Progenitor cell of endocrine pancreas (in vitro differentiated cells): ENCODE measurements around the gene RASAL2. TPM values are rescaled to one million over a fixed set of nuclear protein-coding genes. Genes with fewer than 3 reads are reported as not detected.

Experiments used
- DNase-seq: peaks from one replicate; pipeline ENCODE4 v3.0.0; 2021; ENCODE audit warnings: low spot score; ENCODE audit not compliant: unreplicated experiment
- H3K27ac Mint-ChIP-seq: 2 replicates; pipeline ENCODE4 v1.8.0; 2021; ENCODE audit warnings: mild to moderate bottlenecking, moderate library complexity, mixed read lengths
- H3K27me3 Mint-ChIP-seq: 2 replicates; pipeline ENCODE4 v1.8.0; 2021; ENCODE audit warnings: mixed read lengths
- H3K36me3 Mint-ChIP-seq: 2 replicates; pipeline ENCODE4 v1.8.0; 2022; ENCODE audit warnings: mixed read lengths; ENCODE audit not compliant: insufficient read depth
- H3K4me1 Mint-ChIP-seq: 2 replicates; pipeline ENCODE4 v1.8.0; 2021; ENCODE audit warnings: low read depth, mixed read lengths
- H3K4me3 Mint-ChIP-seq: 2 replicates; pipeline ENCODE4 v1.8.0; 2021; ENCODE audit warnings: low read depth, mild to moderate bottlenecking, moderate library complexity, mixed read lengths
- H3K9me3 Mint-ChIP-seq: 2 replicates; pipeline ENCODE4 v1.8.0; 2021; ENCODE audit warnings: low read depth, mixed read lengths
- total RNA-seq: library from RNA; stranded (reverse); gene quantifications from 2 replicates; pipeline ENCODE4 v1.2.1, GENCODE V29; 2021
- TF ChIP-seq, protein P1 (sequence below): fragments of 200-600 bp; sonication (generic); IDR thresholded peaks from one replicate; pipeline ENCODE4 v1.5.0; 2021; ENCODE audit warnings: antibody characterized with exemption, mild to moderate bottlenecking; ENCODE audit not compliant: unreplicated experiment

RASAL2 gene
- total RNA-seq, 1 donor from 2014 or later = 28.5 TPM

DNA sequence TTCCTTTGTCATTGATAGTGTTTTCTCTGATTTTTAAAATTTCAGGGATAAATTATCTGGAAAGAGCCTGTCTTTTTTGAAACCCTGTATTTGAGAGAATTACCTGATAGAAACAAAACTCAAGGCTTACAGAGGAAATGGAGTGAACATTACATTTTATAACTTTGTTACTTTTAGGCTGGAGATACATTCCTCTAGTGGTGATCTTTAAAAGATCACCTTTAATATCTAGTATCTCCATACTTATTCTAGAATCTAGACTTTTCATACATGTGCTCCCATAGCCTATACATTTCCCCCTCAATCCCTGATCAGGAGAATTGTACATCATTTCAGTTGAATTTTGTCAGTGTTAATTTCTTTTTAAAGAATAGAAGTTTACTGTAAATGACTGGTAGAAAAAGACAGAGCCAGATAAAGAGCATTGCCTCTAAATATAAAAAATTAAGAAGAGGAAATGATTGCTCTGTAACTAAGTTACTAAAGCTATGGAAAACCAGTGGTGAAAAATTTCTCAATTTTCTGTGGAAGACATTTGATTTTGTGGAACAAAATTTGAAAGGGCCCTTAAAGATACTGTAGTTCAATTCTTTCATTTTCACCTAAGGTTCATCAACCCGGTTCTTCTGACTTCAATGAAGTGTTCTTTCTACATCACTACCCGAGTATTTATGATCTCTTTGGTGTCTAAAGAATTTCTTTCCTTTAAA, 33.7 kb downstream of the RASAL2 start:
- TF ChIP-seq, protein P1, sequence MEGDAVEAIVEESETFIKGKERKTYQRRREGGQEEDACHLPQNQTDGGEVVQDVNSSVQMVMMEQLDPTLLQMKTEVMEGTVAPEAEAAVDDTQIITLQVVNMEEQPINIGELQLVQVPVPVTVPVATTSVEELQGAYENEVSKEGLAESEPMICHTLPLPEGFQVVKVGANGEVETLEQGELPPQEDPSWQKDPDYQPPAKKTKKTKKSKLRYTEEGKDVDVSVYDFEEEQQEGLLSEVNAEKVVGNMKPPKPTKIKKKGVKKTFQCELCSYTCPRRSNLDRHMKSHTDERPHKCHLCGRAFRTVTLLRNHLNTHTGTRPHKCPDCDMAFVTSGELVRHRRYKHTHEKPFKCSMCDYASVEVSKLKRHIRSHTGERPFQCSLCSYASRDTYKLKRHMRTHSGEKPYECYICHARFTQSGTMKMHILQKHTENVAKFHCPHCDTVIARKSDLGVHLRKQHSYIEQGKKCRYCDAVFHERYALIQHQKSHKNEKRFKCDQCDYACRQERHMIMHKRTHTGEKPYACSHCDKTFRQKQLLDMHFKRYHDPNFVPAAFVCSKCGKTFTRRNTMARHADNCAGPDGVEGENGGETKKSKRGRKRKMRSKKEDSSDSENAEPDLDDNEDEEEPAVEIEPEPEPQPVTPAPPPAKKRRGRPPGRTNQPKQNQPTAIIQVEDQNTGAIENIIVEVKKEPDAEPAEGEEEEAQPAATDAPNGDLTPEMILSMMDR = no peak
- Mint-ChIP-seq H3K36me3 (peaks cover 1% of the 10 kb centered on the region), H3K9me3 (peaks cover 5% of the 10 kb centered on the region), H3K4me1 (peaks cover 12% of the 10 kb centered on the region), H3K4me3 (no peak overlapping the region), H3K27me3 (no peaks in the 10 kb centered on the region), H3K27ac (no peak overlapping the region)
- DNase-seq = no peak

DNA sequence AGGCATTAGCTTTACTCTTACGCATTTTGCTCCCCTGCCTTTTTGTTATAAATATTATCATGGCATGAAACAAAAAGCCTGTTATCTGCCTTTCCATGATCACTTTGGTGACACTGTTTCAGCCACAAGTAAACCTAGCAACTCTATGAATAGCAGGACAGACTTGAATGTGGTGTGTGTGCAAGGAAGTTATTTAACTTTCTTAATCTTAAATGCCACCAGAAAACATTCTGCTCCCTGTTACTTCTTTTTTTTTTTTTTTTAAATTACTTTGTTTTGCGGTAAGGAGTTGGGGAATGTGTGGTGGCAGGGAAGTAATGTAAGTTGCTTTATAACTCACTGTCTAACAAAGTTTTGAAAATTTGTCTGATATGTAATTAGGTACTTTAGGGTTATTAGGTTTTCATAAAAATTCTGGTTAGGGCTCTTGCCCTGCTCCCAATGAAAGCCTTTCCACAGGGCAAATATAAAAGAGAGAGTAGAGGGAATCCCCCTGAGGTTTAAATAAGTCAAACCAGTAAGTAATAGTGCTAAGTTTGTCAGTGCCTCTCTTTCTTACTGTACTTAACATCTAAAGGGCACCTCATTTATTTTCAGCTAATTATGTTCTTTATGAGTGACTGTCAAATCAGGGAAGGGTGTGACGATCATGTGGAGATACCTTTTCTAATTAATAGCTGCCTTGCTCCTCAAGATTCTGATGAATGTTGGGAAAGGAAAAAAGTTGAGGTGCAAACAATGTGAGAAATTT, 39.5 kb downstream of the RASAL2 start:
- Mint-ChIP-seq H3K27me3 (no peaks in the 10 kb centered on the region), H3K36me3 (peaks cover 4% of the 10 kb centered on the region), H3K4me1 (peaks cover 4% of the 10 kb centered on the region), H3K4me3 (no peak overlapping the region), H3K27ac (no peak overlapping the region), H3K9me3 (peaks cover 5% of the 10 kb centered on the region)
- DNase-seq = no peak
- TF ChIP-seq, protein P1 = no peak

DNA sequence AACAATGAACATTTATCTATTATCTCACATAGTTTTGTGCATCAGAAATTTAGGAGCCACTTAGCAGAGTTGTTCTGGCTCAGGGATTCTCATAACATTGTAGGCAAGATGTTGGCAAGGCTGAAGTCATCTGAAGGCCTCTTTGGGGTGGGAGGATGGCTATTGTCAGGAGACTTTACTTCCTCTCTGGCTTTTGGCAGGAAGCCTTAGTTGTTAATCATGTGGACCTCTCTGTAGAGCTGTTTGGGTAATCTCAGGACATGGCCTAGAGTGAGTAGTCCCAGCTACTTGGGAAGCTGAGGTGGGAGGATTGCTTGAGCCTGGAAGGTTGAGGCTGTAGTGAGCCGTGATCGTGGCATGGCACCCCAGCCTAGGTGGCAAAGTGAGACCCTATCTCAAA, 40.2 kb downstream of the RASAL2 start:
- no peaks in the 10 kb centered on the region for H3K27me3 Mint-ChIP-seq
- no peak for DNase-seq
- peaks cover 4% of the 10 kb centered on the region for H3K4me1 Mint-ChIP-seq
- TF ChIP-seq, protein P1 = no peak
- peaks cover 4% of the 10 kb centered on the region for H3K36me3 Mint-ChIP-seq
- H3K4me3 Mint-ChIP-seq = no peak overlapping the region
- H3K27ac Mint-ChIP-seq = no peak overlapping the region
- peaks cover 5% of the 10 kb centered on the region for H3K9me3 Mint-ChIP-seq

DNA sequence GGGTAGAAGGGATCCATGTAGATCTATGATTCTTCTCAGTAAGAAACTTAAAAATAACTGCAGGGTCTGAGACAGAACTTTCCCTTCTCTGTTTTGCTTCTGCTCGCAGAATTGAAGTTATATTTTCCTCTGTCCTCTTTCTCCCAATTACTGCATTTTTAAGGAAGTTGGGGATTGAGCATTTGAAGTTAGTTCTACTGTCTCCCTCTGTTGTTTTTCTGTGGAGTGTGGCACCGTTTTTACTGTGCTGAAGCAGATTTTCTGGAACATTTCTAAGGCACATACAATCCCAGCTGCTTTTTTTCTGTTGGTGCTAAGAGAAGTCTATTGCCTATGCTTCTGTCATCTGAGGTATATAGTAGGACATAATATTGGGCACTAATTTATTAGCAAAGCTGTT, 43.3 kb downstream of the RASAL2 start:
- DNase-seq = no peak
- Mint-ChIP-seq H3K4me3 (no peak overlapping the region), H3K27me3 (no peaks in the 10 kb centered on the region), H3K36me3 (peaks cover 4% of the 10 kb centered on the region), H3K27ac (no peak overlapping the region), H3K9me3 (no peaks in the 10 kb centered on the region), H3K4me1 (peaks cover 4% of the 10 kb centered on the region)
- TF ChIP-seq, protein P1 = no peak

DNA sequence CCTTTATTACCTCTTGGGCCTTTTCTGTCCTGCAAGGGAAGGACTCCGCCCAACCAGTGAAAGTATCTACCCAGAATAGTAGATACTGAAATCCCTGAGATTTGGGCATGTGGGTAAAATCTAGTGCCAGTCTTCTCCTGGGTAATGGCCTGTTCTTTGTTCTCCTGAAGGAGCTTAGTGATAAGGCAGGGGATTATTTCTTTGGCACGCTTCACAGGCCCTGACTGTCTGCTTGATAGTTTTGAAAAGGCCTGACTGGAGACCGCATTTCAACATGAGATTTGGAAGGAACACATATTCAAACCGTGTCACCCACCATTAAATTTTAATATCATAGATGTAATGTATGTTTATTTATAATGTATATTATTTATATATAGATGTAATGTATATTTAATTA, 48.9 kb downstream of the RASAL2 start:
- no peaks in the 10 kb centered on the region for H3K27me3 Mint-ChIP-seq
- H3K27ac Mint-ChIP-seq = no peak overlapping the region
- no peaks in the 10 kb centered on the region for H3K4me1 Mint-ChIP-seq
- H3K9me3 Mint-ChIP-seq = no peaks in the 10 kb centered on the region
- H3K4me3 Mint-ChIP-seq = no peak overlapping the region
- no peak for DNase-seq
- H3K36me3 Mint-ChIP-seq = peaks cover 2% of the 10 kb centered on the region
- TF ChIP-seq, protein P1 = no peak
